ENCODE data around the gene ELMO3. TPM values are rescaled to one million over a fixed set of nuclear protein-coding genes. Genes with fewer than 3 reads are reported as not detected.
A peak's percentile ranks its signal among the peaks of the same experiment; 100 is the strongest.

The ELMO3 gene
- polyA plus RNA-seq, 3 donors from 2014 or later = not detected

DNA sequence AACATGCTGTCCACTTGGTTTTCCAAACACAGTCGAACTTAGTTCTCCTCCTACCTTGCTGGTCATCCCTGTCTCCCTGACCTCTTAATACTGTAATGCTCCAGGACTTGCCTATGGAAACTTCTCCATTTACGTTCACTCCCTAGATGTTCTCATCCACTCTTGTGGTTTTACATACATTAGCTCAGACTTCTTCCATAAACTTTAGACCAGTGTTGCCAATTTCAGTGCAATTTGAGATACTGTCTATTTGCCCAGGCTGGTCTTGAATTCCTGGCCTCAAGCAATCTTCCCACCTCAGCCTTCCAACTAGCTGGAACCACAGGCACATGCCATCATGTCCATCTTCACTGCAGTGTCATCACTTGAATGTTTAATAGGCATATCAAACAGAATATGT is 16.6 kb upstream of the ELMO3 start:
- H3K4me1 Mint-ChIP-seq = peaks cover 16 to 19% of the 10 kb centered on the region in 2 donors
- no peaks in the 10 kb centered on the region for H3K9me3 Mint-ChIP-seq
- no peak overlapping the region for H3K27ac Mint-ChIP-seq
- peaks cover 2 to 11% (median 7%) of the 10 kb centered on the region in 3 donors for H3K27me3 Mint-ChIP-seq (ENCODE audit: low read depth in 3 of 3)
- H3K4me3 Mint-ChIP-seq = no peak overlapping the region
- H3K36me3 Mint-ChIP-seq = no peaks in the 10 kb centered on the region
- no peak for DNase-seq

- H3K4me1 Mint-ChIP-seq = peaks cover 10 to 13% of the 10 kb centered on the region in 2 donors
- H3K27ac Mint-ChIP-seq = no peak overlapping the region
- H3K27me3 Mint-ChIP-seq (ENCODE audit: low read depth in 3 of 3) = peaks cover 2 to 9% (median 7%) of the 10 kb centered on the region in 3 donors
- H3K4me3 Mint-ChIP-seq = no peak overlapping the region
- H3K36me3 Mint-ChIP-seq = no peaks in the 10 kb centered on the region
- no peak for DNase-seq
- H3K9me3 Mint-ChIP-seq = no peaks in the 10 kb centered on the region
Observed at GRCh38 chr16:67183284-67183626, 15.7 kb upstream of the ELMO3 start.

GRCh38 chr16:67183627-67184452 is 15.1 kb upstream of the ELMO3 start, which contains the start of gene MATCAP1:
Gene MATCAP1, minus strand, starts transcription at chr16:67183963. Its CDS starts 3,353 bp downstream, at chr16:67180610.
- Mint-ChIP-seq H3K4me3 (peak within 1 kb of the TSS in 4 of 5 donors; percentile 4 to 74 (median 40)), H3K27ac (peak within 1 kb of the TSS in 1 of 6 donors; percentile 45), H3K36me3 (no peaks in the 10 kb centered on the region), H3K4me1 (peaks cover 10% of the 10 kb centered on the region in 2 donors), H3K9me3 (no peaks in the 10 kb centered on the region), H3K27me3 (ENCODE audit: low read depth in 3 of 3) (peaks cover 2 to 9% (median 7%) of the 10 kb centered on the region in 3 donors)
- DNase-seq = peak; percentile 93 to 96 (median 95)

DNA sequence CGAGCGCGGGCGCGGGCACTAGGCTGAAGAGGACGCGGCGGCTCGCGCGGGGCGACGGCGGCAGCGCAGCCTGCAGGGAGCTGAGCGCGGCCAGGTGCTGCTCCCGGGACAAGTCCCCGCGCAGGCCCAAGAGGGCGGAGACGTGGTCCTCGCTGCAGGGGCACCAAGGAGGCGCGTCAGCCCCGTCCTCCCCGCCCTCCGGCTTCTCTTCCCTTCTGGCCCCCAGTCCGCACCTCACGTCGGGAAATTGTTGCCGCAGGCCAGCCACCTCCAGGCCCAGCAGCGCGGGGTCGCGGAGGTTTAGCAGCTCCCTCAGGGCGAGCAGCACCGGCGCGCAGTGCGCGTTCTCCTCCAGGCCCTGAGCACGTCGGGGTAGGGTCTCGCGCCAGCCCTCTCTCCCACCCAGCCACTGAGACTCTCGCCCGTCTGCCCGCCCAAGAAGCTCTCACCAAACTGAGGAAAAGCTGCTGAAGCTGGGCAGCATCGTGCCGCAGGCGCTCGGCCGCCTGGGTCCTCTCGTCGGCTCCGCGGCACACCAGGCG is 14.4 kb upstream of the ELMO3 start:
- no peak for DNase-seq
- no peaks in the 10 kb centered on the region for H3K36me3 Mint-ChIP-seq
- no peak overlapping the region for H3K27ac Mint-ChIP-seq
- peaks cover 2 to 11% (median 7%) of the 10 kb centered on the region in 3 donors for H3K27me3 Mint-ChIP-seq (ENCODE audit: low read depth in 3 of 3)
- no peaks in the 10 kb centered on the region for H3K9me3 Mint-ChIP-seq
- H3K4me1 Mint-ChIP-seq = peaks cover 10% of the 10 kb centered on the region in 2 donors
- H3K4me3 Mint-ChIP-seq = peak overlapping the region in 4 of 5 donors; percentile 4 to 74 (median 40)

DNA sequence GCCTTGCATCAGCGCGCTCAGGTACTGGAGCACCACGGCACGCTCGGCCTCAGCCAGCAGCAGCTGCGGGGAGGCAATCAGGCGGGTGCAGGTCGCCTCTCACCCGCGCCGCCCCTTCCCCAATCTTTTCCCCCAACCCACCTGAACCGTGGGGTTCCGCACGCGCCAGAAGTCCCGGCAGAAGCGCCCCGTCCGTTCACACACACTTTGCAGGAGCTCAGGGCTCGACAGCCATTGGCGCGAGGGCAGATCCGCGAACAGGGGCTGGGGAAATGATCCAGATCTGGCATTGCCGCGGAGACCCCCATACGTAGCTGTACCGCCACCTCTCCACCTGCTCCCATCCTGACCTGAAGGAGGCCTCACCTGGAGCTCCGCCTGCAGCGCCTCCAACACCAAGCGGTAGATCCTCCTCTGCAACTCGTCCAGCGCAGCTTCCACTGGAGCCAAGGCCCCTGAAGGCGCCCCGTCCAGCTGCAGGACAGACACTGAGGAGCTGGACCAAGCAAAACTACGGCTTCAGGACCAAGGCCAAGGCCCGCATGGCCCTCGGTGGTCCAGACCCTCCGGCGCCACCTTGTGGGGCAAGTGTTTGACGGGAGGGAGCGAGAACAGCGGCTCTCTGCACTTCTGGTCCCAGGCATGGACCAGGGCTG is 13.8 kb upstream of the ELMO3 start:
- DNase-seq = peak; percentile 79 to 82 (median 79)
- Mint-ChIP-seq H3K36me3 (no peaks in the 10 kb centered on the region), H3K4me1 (peaks cover 10% of the 10 kb centered on the region in 2 donors), H3K4me3 (peak overlapping the region; percentile 88 to 93 (median 91)), H3K27me3 (ENCODE audit: low read depth in 3 of 3) (peaks cover 2 to 7% (median 7%) of the 10 kb centered on the region in 3 donors), H3K9me3 (no peaks in the 10 kb centered on the region), H3K27ac (peak overlapping the region; percentile 30 to 82 (median 56))

DNA sequence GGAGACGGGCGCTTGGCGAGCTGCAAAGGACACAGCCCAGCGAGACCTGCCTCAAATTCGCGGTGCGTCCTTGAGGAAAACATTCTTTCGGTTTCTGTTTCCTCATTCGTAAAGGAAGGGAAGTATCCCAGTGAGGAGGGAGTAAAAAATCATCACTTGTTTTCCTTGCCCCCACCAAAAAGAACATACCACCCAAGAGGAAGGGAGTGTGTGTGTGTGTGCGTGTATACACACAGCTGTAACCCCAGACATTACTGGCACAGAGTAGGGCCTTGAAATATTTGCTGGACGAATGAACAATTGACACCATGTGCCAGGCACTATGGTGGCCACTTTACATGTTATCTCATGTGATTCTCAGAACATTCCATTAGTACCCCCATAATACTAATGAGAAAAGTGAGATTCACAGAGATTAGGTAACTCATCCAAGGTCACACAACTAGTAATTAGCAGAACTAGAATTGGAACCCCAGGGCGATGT is 13.2 kb upstream of the ELMO3 start:
- Mint-ChIP-seq H3K9me3 (no peaks in the 10 kb centered on the region), H3K27ac (peak overlapping the region in 2 of 6 donors; percentile 40 to 82), H3K4me3 (peak overlapping the region; percentile 88 to 93 (median 91)), H3K36me3 (no peaks in the 10 kb centered on the region), H3K4me1 (peaks cover 10% of the 10 kb centered on the region in 2 donors), H3K27me3 (ENCODE audit: low read depth in 3 of 3) (peaks cover 4 to 7% (median 7%) of the 10 kb centered on the region in 3 donors)
- no peak for DNase-seq

DNA sequence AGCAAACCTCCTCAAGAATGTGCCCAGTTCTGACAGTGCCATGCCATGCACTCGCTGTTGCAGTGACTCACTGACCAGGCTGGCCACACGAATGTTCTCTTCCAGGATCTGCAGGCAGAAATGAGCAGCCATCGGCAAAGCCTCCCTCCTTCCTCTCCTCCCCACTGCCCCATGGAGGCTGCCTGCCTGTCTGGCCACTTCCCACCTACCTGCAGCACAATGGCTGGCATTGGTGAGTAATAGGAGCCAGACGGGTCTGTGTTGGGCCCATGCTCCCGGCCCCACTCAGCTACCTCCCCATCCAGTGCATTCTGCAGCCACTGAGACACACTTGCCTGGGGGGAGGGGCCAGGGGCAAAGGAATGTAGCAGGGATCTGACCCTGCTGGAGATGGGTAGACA is 12.4 kb upstream of the ELMO3 start:
- Mint-ChIP-seq H3K36me3 (no peaks in the 10 kb centered on the region), H3K27ac (no peak overlapping the region), H3K27me3 (ENCODE audit: low read depth in 3 of 3) (peaks cover 4 to 7% (median 7%) of the 10 kb centered on the region in 3 donors), H3K4me3 (no peak overlapping the region), H3K4me1 (peaks cover 13 to 15% of the 10 kb centered on the region in 2 donors), H3K9me3 (no peaks in the 10 kb centered on the region)
- DNase-seq = no peak

GRCh38 chr16:67187175-67187890 is 11.6 kb upstream of the ELMO3 start:
- Mint-ChIP-seq H3K27ac (no peak overlapping the region), H3K4me1 (peaks cover 17 to 21% of the 10 kb centered on the region in 2 donors), H3K9me3 (no peaks in the 10 kb centered on the region), H3K36me3 (no peaks in the 10 kb centered on the region), H3K4me3 (no peak overlapping the region), H3K27me3 (ENCODE audit: low read depth in 3 of 3) (peaks cover 7 to 8% (median 7%) of the 10 kb centered on the region in 3 donors)
- DNase-seq = no peak

DNA sequence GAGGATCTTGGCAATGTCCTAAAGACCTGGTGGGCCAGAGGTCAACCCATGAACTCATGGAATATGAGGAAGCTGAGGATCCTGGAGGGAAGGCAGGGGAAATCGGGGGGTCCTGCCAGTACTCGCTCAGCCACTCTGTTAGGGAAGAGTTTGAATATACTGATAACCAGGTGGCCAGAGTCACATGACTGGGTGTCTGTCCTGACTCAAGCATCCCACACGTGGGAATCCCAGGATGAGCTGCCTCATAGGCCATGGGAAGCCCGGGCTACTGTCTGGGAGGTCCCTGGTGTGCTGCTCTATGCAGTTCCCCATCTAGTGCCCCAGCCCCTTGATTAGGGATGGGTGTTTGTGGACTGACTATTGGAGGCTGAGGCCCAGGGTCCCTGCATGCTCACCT is 10.6 kb upstream of the ELMO3 start:
- H3K4me3 Mint-ChIP-seq = no peak overlapping the region
- peaks cover 7 to 8% (median 7%) of the 10 kb centered on the region in 3 donors for H3K27me3 Mint-ChIP-seq (ENCODE audit: low read depth in 3 of 3)

GRCh38 chr16:67188798-67189197 is 10.1 kb upstream of the ELMO3 start:
- peaks cover 32 to 36% of the 10 kb centered on the region in 2 donors for H3K4me1 Mint-ChIP-seq
- H3K27me3 Mint-ChIP-seq (ENCODE audit: low read depth in 3 of 3) = peaks cover 7 to 10% (median 7%) of the 10 kb centered on the region in 3 donors
- no peak for DNase-seq
- no peaks in the 10 kb centered on the region for H3K36me3 Mint-ChIP-seq
- no peak overlapping the region for H3K27ac Mint-ChIP-seq
- H3K4me3 Mint-ChIP-seq = no peak overlapping the region
- H3K9me3 Mint-ChIP-seq = no peaks in the 10 kb centered on the region

More for the DNA sequence above, 10.6 kb upstream of the ELMO3 start:
- Mint-ChIP-seq H3K27ac (no peak overlapping the region), H3K9me3 (no peaks in the 10 kb centered on the region), H3K4me1 (peaks cover 27 to 31% of the 10 kb centered on the region in 2 donors), H3K36me3 (no peaks in the 10 kb centered on the region)
- no peak for DNase-seq

- DNase-seq = no peak
- Mint-ChIP-seq H3K36me3 (no peaks in the 10 kb centered on the region), H3K4me3 (peak within 1 kb of the TSS in 2 of 5 donors; percentile 88 to 91), H3K4me1 (peaks cover 39% of the 10 kb centered on the region in 2 donors), H3K27me3 (ENCODE audit: low read depth in 3 of 3) (peaks cover 7 to 10% (median 7%) of the 10 kb centered on the region in 3 donors), H3K9me3 (no peaks in the 10 kb centered on the region), H3K27ac (no peak within 1 kb of the TSS)
Observed at GRCh38 chr16:67190041-67190440, 8.9 kb upstream of the ELMO3 start, which contains the start of gene EXOC3L1. Gene EXOC3L1, minus strand, starts transcription at chr16:67190136. Its CDS starts 460 bp downstream, at chr16:67189676.

- Mint-ChIP-seq H3K4me1 (peaks cover 32 to 35% of the 10 kb centered on the region in 2 donors), H3K27ac (no peak overlapping the region), H3K36me3 (peaks cover 0 to 3% (median 0%) of the 10 kb centered on the region in 3 donors), H3K9me3 (no peaks in the 10 kb centered on the region), H3K4me3 (peak overlapping the region in 3 of 5 donors; percentile 88 to 91 (median 88)), H3K27me3 (ENCODE audit: low read depth in 3 of 3) (peaks cover 2 to 9% (median 5%) of the 10 kb centered on the region in 3 donors)
- DNase-seq = no peak
Observed at GRCh38 chr16:67190448-67191399, 8.2 kb upstream of the ELMO3 start.

Measured in immature natural killer cell (primary cell).